Measurements from ENCODE around the gene GALNT18. TPM values are rescaled to one million over a fixed set of nuclear protein-coding genes. Genes with fewer than 3 reads are reported as not detected.

The GALNT18 gene
- total RNA-seq, 1 donor from 2014 or later, result 24.4 TPM

DNA sequence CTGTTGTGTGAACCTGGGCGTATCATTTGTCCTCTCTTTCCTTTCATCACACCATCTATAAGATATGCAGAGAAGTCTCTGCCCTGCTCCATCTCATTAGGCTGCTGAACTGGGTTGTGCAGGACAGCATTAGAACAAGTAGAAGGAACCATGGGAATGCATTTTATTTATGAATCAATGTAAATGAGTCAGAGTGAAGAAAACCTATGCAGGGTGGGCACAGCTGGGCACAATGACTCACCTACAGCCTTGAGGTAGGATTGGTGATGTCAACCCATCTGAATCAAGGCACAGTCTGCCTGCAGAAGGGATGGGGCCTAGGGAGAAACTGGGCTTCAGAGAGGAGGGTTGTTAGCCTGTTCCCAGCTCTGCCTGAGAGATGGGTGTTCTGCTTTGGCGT is 392.2 kb downstream of the GALNT18 start:
- H3K4me1 ChIP-seq, result peaks cover 17% of the 10 kb centered on the region
- no peaks in the 10 kb centered on the region for H3K27me3 ChIP-seq (ENCODE audit: low read depth)
- H3K4me3 ChIP-seq, result no peak overlapping the region
- H3K9me3 ChIP-seq (replicated peaks), result no peaks in the 10 kb centered on the region
- no peak for DNase-seq
- H3K36me3 ChIP-seq, result no peaks in the 10 kb centered on the region
- intact Hi-C loops (cut with micrococcal nuclease), result no loop called here
- H3K27ac ChIP-seq (replicated peaks), result no peak overlapping the region
- TF ChIP-seq, protein P1, sequence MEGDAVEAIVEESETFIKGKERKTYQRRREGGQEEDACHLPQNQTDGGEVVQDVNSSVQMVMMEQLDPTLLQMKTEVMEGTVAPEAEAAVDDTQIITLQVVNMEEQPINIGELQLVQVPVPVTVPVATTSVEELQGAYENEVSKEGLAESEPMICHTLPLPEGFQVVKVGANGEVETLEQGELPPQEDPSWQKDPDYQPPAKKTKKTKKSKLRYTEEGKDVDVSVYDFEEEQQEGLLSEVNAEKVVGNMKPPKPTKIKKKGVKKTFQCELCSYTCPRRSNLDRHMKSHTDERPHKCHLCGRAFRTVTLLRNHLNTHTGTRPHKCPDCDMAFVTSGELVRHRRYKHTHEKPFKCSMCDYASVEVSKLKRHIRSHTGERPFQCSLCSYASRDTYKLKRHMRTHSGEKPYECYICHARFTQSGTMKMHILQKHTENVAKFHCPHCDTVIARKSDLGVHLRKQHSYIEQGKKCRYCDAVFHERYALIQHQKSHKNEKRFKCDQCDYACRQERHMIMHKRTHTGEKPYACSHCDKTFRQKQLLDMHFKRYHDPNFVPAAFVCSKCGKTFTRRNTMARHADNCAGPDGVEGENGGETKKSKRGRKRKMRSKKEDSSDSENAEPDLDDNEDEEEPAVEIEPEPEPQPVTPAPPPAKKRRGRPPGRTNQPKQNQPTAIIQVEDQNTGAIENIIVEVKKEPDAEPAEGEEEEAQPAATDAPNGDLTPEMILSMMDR (IDR thresholded peaks at IDR 0.05; ENCODE audit: borderline replicate concordance), result no peak

DNA sequence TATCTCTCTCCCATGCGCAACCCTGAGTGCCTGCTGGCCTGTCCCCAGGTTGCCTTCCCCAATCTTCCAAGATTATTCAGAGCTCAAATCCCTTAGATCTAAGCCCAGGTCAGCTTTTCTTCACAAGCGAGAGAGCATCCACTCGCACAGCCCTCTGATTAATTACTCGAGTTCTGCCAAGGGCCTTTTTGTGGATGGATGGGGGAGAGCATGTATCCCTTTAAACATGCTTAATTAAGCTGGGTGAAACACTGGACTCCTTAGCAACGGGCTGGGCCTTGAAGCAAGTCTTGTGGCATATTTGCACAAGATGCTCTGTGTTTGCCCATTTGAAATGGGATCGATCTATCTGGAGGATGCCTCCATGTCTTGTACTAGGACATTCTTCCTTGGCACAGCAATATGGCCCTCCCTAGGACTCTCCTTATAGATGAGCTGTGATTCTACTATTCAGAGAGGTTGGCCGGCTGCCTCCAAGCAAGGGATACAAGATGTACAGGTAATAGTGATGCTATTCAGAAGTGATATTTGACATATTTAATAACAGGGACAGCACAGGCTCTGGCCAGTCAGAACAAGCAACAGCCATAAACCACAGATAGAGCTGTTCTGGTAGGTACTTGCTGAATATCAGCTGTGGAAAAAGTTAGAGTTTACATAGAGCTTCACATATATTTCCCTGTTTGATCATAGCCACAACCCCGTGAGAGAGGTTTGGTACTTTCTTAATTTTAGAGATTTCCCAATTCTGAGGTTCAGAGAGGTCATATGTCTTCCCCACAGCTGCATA is 394.3 kb downstream of the GALNT18 start:
- no peak overlapping the region for H3K27ac ChIP-seq (replicated peaks)
- H3K36me3 ChIP-seq, result no peaks in the 10 kb centered on the region
- TF ChIP-seq, protein P1 (IDR thresholded peaks at IDR 0.05; ENCODE audit: borderline replicate concordance), result no peak
- intact Hi-C loops (cut with micrococcal nuclease), result no loop called here
- peaks cover 14% of the 10 kb centered on the region for H3K4me1 ChIP-seq
- DNase-seq, result no peak
- H3K9me3 ChIP-seq (replicated peaks), result no peaks in the 10 kb centered on the region
- no peaks in the 10 kb centered on the region for H3K27me3 ChIP-seq (ENCODE audit: low read depth)
- no peak overlapping the region for H3K4me3 ChIP-seq

Small RNA genes lying within 50 kb of the gene (microRNA-seq; reads per million reads assigned to microRNA genes)
- not detected for gene MIR4299

Other genes starting within 250 kb of the GALNT18 start
- 53.7 TPM for gene USP47, start 220.0 kb upstream of the GALNT18 start, total RNA-seq